ENCODE measurements around the gene HOXA3. TPM values are rescaled to one million over a fixed set of nuclear protein-coding genes. Genes with fewer than 3 reads are reported as not detected.

HOXA3 gene
- total and polyA plus RNA-seq, 2 of the 8 experiments (the other 6 are each of a cell fraction or from before 2014, with no cell fraction given): not detected

DNA sequence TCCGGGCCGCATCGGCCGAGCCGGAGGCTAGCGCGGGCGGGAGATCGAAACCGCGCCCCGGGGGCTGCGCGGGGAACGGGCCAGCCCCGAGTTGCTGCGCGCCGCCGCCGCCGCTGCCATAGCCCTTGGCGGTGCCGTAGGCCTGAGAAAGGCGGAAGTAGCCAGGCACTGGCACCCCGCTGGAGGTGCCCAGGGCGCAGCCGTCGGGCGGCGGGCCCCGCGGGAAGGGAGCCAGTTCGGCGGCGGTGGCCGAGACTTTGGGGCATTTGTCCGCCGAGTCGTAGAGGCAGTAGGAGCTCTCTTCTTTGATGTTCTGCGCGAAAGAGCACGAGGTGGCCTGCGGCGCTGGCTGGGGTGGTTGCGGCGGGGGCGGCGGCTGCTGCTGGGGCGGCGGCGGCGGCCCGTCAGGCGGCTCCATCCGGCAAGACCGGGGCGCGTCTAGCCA, 21.1 kb upstream of the HOXA3 start (continued):
- TF ChIP-seq CHD7 (IDR thresholded peaks at IDR 0.05; ENCODE audit: insufficient replicate concordance, low read length): no peak
- TF ChIP-seq EP300 (IDR thresholded peaks at IDR 0.05; ENCODE audit: borderline replicate concordance in 1 of 2, low read depth in 2 of 2, low read length in 2 of 2): no peak
